Renal cortex interstitium (tissue), 3 donors: ENCODE measurements around the gene SARDH. TPM values are rescaled to one million over a fixed set of nuclear protein-coding genes. Genes with fewer than 3 reads are reported as not detected.

ENCODE experiments used
- polyA plus RNA-seq, 3 donors: library from polyadenylated mRNA; unstranded; fragments of 120-200 nt; gene quantifications; one replicate each; pipeline ENCODE4 v1.2.1, GENCODE V29; 2013; ENCODE audit not compliant: insufficient read length in 3 of 3

SARDH gene
- polyA plus RNA-seq, 3 donors, result 7.6 to 13.3 (median 12.3) TPM

Other genes with a start within 250 kb of the SARDH start
- gene MYMK, start 213.4 kb downstream of the SARDH start, polyA plus RNA-seq, result under 1 TPM in 1 of 3 donors, not detected in 2; 0.30 TPM
- gene ADAMTSL2, start 203.6 kb downstream of the SARDH start, polyA plus RNA-seq, result 1 to 10 TPM; 1.4 to 2.5 (median 1.9) TPM
- under 1 TPM in 2 of 3 donors, not detected in 1; 0.17 to 0.39 TPM for gene FAM163B, start 129.0 kb downstream of the SARDH start, polyA plus RNA-seq
- gene DBH, start 102.0 kb downstream of the SARDH start, polyA plus RNA-seq, result 1 to 10 TPM in 2 of 3 donors, under 1 TPM in 1; 0.95 to 1.6 (median 1.0) TPM